Thyroid gland (tissue), 4 donors: ENCODE measurements around the gene SEMA7A.

Experiments
- POLR2A ChIP-seq, 2 donors: fragments of 450-650 bp; IDR thresholded peaks; one replicate each; pipeline ENCODE4 v1.6.1; 2017; ENCODE audit warnings: antibody characterized with exemption in 2 of 2, mild to moderate bottlenecking in 2 of 2, moderate library complexity in 1 of 2
- TF ChIP-seq, protein P1 (sequence below), 6 experiments: fragments of 200-600 bp in 3 of 6; fragments of 450-650 bp in 3 of 6; sonication (generic) in 3 of 6; IDR thresholded peaks; one replicate each; pipeline ENCODE4 v1.5.1; 2016 to 2019; ENCODE audit warnings: antibody characterized with exemption in 6 of 6, mild to moderate bottlenecking in 2 of 6, inconsistent platforms in 1 of 6, moderate library complexity in 1 of 6

GRCh38 chr15:74408815-74409214 lies 24.9 kb downstream of the SEMA7A start:
- TF ChIP-seq, protein P1, sequence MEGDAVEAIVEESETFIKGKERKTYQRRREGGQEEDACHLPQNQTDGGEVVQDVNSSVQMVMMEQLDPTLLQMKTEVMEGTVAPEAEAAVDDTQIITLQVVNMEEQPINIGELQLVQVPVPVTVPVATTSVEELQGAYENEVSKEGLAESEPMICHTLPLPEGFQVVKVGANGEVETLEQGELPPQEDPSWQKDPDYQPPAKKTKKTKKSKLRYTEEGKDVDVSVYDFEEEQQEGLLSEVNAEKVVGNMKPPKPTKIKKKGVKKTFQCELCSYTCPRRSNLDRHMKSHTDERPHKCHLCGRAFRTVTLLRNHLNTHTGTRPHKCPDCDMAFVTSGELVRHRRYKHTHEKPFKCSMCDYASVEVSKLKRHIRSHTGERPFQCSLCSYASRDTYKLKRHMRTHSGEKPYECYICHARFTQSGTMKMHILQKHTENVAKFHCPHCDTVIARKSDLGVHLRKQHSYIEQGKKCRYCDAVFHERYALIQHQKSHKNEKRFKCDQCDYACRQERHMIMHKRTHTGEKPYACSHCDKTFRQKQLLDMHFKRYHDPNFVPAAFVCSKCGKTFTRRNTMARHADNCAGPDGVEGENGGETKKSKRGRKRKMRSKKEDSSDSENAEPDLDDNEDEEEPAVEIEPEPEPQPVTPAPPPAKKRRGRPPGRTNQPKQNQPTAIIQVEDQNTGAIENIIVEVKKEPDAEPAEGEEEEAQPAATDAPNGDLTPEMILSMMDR (IDR thresholded peaks at IDR 0.05), result no peak
- TF ChIP-seq POLR2A (IDR thresholded peaks at IDR 0.05), result no peak
